ENCODE measurements around the gene RAX. TPM values are rescaled to one million over a fixed set of nuclear protein-coding genes. Genes with fewer than 3 reads are reported as not detected.

RAX gene
- total and polyA plus RNA-seq, 2 of the 8 experiments (the other 6 are each of a cell fraction or from before 2014, with no cell fraction given): 0.12 to 0.52 TPM

GRCh38 chr18:59228351-59228750 is 44.9 kb downstream of the RAX start (continued):
- TF ChIP-seq CHD7 (IDR thresholded peaks at IDR 0.05; ENCODE audit: insufficient replicate concordance, low read length) (no peak), TBP (IDR thresholded peaks at IDR 0.05; ENCODE audit: low read depth, low read length) (no peak), POU5F1 (IDR thresholded peaks at IDR 0.05; ENCODE audit: low read depth, low read length) (no peak), GTF2F1 (IDR thresholded peaks at IDR 0.05; ENCODE audit: borderline replicate concordance, low read depth, low read length) (no peak), SP2 (IDR thresholded peaks at IDR 0.05; ENCODE audit: low read length) (no peak)
